Panc1 (cell line): ENCODE measurements around the gene ADAMTS6. TPM values are rescaled to one million over a fixed set of nuclear protein-coding genes. Genes with fewer than 3 reads are reported as not detected.

Experiments used
- ATAC-seq: fragments of 200-7000 bp; cut with Tn5 transposase; 2 replicates; pipeline ENCODE4 v1.9.1; 2020; ENCODE audit warnings: mild to moderate bottlenecking, moderate library complexity
- BruUV-seq: library from RNA; stranded (reverse); fragments of 400-500 nt; replicated peaks from 2 replicates; lab custom pipeline; 2021; lab: Mats Ljungman, UMichigan
- CTCF ChIA-PET: fragments of 300-600 bp; sonication (Branson Sonifier 250); formaldehyde crosslinking; loops from one replicate; lab custom pipeline; 2022; ENCODE audit warnings: antibody characterized with exemption; lab: Charles Lee
- POLR2A ChIA-PET: fragments of 300-600 bp; sonication (Branson Sonifier 250); formaldehyde crosslinking; loops from one replicate; lab custom pipeline; 2022; ENCODE audit warnings: antibody characterized with exemption; lab: Charles Lee
- DNase-seq: peaks from one replicate; pipeline ENCODE4 v3.0.0-alpha.2; 2010; ENCODE audit warnings: low read depth, low spot score
- H3K27ac ChIP-seq: 2 replicates; pipeline ENCODE4 v1.5.1; 2011; ENCODE audit warnings: mild to moderate bottlenecking, low read length, inconsistent platforms
- H3K27me3 ChIP-seq: fragments of 200-500 bp; sonication (Bioruptor generic); 2 replicates; pipeline ENCODE4 v1.6.0; 2014; ENCODE audit warnings: low read length, inconsistent platforms; ENCODE audit not compliant: control insufficient read depth, insufficient read depth
- H3K36me3 ChIP-seq: fragments of 200-500 bp; sonication (Bioruptor generic); 2 replicates; pipeline ENCODE4 v1.5.1; 2014; ENCODE audit warnings: inconsistent platforms, mild to moderate bottlenecking, low read length, moderate library complexity; ENCODE audit not compliant: control insufficient read depth, insufficient read depth
- H3K4me1 ChIP-seq: 2 replicates; pipeline ENCODE4 v1.5.1; 2011; ENCODE audit warnings: inconsistent platforms, mild to moderate bottlenecking, low read length, moderate library complexity; ENCODE audit not compliant: control insufficient read depth, insufficient read depth
- H3K4me3 ChIP-seq, 2 experiments: 2 replicates each; pipeline ENCODE4 v1.5.1; 2011 to 2012; ENCODE audit warnings: low read depth in 2 of 2, low read length in 2 of 2, mild to moderate bottlenecking in 2 of 2, inconsistent platforms in 1 of 2, moderate library complexity in 1 of 2
- H3K9me3 ChIP-seq: fragments of 200-500 bp; sonication (Bioruptor generic); 2 replicates; pipeline ENCODE4 v1.5.1; 2014; ENCODE audit warnings: low read depth, mild to moderate bottlenecking, inconsistent platforms, low read length, moderate library complexity; ENCODE audit not compliant: control insufficient read depth, insufficient read depth
- POLR2AphosphoS5 ChIP-seq: IDR thresholded peaks from 2 replicates; pipeline ENCODE4 v1.6.1; 2012; ENCODE audit warnings: mild to moderate bottlenecking, low read depth, low read length, moderate library complexity
- SIN3A ChIP-seq: IDR thresholded peaks from 2 replicates; pipeline ENCODE4 v1.6.1; 2012; ENCODE audit warnings: low read depth, mild to moderate bottlenecking, low read length, moderate library complexity, borderline replicate concordance; ENCODE audit not compliant: insufficient read depth
- TCF7L2 ChIP-seq: IDR thresholded peaks from 2 replicates; pipeline ENCODE4 v1.6.1; 2011; ENCODE audit warnings: mild to moderate bottlenecking, low read depth, low read length, inconsistent platforms
- in situ Hi-C: cut with HindIII; loops from 2 replicates; pipeline ENCODE4 v1.10.0; 2016; ENCODE audit warnings: low sequenced_read_pairs, low pct_unique_long_range_greater_than_20kb
- intact Hi-C: fragments of 100-400 bp; cut with micrococcal nuclease; formaldehyde crosslinking; loops from one replicate; pipeline ENCODE4 v1.10.0; 2022; ENCODE audit not compliant: unreplicated experiment
- total RNA-seq: library from RNA; stranded (reverse); gene quantifications from one replicate; pipeline ENCODE4 v1.2.1, GENCODE V29; 2021; ENCODE audit not compliant: unreplicated experiment
- TF ChIP-seq, protein P1 (sequence below): fragments of 450-650 bp; IDR thresholded peaks from 2 replicates; pipeline ENCODE4 v1.5.1; 2017; ENCODE audit warnings: mild to moderate bottlenecking
- TF ChIP-seq, protein P2 (sequence below), 2 experiments: IDR thresholded peaks; 2 replicates each; pipeline ENCODE4 v1.6.1; 2011 to 2012; ENCODE audit warnings: low read depth in 2 of 2, control low read depth in 1 of 2, low read length in 1 of 2, mild to moderate bottlenecking in 1 of 2, moderate library complexity in 1 of 2; ENCODE audit not compliant: insufficient read depth in 1 of 2

The ADAMTS6 gene
- total RNA-seq, 1 experiment from 2014 or later = 0.64 TPM

DNA sequence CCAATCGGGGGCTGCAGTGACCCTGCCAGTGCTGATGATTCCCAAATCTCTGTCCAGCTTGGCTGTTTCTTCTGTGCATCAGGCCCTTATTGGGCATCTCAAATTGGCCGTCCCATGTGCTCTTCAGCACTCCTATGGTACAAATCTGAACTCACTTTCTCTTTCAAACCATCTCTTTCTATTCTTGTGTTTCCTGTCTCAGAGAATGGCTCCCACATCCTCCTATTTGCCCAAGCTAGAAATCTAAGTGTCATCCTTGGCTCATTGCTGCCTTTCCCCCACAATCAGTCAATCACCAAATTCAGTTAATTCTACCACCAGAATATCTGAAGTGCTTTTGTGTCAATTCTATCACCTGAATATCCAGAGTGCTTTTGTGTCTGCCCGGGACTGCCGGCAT lies 376.4 kb downstream of the ADAMTS6 start:
- H3K4me1 ChIP-seq = peaks cover 3% of the 10 kb centered on the region; the same call in 1 of the 2 replicates
- in situ Hi-C loops (no loop called here), intact Hi-C loops (no loop called here)
- ChIA-PET CTCF (no interaction called here), POLR2A (no interaction called here)
- no peaks in the 10 kb centered on the region for H3K36me3 ChIP-seq
- no peak for DNase-seq
- TF ChIP-seq, protein P1, sequence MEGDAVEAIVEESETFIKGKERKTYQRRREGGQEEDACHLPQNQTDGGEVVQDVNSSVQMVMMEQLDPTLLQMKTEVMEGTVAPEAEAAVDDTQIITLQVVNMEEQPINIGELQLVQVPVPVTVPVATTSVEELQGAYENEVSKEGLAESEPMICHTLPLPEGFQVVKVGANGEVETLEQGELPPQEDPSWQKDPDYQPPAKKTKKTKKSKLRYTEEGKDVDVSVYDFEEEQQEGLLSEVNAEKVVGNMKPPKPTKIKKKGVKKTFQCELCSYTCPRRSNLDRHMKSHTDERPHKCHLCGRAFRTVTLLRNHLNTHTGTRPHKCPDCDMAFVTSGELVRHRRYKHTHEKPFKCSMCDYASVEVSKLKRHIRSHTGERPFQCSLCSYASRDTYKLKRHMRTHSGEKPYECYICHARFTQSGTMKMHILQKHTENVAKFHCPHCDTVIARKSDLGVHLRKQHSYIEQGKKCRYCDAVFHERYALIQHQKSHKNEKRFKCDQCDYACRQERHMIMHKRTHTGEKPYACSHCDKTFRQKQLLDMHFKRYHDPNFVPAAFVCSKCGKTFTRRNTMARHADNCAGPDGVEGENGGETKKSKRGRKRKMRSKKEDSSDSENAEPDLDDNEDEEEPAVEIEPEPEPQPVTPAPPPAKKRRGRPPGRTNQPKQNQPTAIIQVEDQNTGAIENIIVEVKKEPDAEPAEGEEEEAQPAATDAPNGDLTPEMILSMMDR = no peak
- TF ChIP-seq, protein P2, sequence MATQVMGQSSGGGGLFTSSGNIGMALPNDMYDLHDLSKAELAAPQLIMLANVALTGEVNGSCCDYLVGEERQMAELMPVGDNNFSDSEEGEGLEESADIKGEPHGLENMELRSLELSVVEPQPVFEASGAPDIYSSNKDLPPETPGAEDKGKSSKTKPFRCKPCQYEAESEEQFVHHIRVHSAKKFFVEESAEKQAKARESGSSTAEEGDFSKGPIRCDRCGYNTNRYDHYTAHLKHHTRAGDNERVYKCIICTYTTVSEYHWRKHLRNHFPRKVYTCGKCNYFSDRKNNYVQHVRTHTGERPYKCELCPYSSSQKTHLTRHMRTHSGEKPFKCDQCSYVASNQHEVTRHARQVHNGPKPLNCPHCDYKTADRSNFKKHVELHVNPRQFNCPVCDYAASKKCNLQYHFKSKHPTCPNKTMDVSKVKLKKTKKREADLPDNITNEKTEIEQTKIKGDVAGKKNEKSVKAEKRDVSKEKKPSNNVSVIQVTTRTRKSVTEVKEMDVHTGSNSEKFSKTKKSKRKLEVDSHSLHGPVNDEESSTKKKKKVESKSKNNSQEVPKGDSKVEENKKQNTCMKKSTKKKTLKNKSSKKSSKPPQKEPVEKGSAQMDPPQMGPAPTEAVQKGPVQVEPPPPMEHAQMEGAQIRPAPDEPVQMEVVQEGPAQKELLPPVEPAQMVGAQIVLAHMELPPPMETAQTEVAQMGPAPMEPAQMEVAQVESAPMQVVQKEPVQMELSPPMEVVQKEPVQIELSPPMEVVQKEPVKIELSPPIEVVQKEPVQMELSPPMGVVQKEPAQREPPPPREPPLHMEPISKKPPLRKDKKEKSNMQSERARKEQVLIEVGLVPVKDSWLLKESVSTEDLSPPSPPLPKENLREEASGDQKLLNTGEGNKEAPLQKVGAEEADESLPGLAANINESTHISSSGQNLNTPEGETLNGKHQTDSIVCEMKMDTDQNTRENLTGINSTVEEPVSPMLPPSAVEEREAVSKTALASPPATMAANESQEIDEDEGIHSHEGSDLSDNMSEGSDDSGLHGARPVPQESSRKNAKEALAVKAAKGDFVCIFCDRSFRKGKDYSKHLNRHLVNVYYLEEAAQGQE (IDR thresholded peaks at IDR 0.05; ENCODE audit: insufficient read depth in 1 of 2, low read depth in 2 of 2, low read length in 1 of 2) = no peak
- no peak for TF ChIP-seq TCF7L2
- TF ChIP-seq SIN3A = no peak
- H3K27ac ChIP-seq = no peak overlapping the region
- 0 out of 2 replicates have a peak, but pooled peaks cover 2% of the 10 kb centered on the region for H3K27me3 ChIP-seq
- H3K9me3 ChIP-seq = no peaks in the 10 kb centered on the region
- H3K4me3 ChIP-seq = no peak overlapping the region
- no TSS peak for BruUV-seq
- no peak for ATAC-seq

DNA sequence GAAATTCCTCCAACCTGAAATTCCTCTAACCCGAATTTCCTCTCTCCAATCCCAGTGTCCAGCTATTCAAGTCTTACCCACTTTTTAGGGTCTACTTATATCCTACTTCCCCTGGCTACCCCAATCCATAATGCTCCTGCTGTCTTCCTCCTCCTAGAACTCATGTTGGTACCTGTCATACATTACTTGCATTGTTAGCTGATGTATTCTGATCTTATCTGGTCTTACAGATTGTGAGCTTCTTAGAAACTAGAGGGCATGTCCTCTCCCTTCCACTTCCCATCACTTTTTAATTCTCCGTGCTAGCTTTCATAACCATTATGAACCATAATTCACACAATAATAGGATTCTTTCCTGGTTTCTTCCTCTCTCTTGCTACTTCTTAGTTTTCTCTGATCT lies 376.9 kb downstream of the ADAMTS6 start:
- Histone ChIP-seq H3K4me3 (no peak overlapping the region), H3K4me1 (peaks cover 3% of the 10 kb centered on the region; the same call in 1 of the 2 replicates), H3K27ac (no peak overlapping the region), H3K36me3 (no peaks in the 10 kb centered on the region), H3K9me3 (no peaks in the 10 kb centered on the region), H3K27me3 (0 out of 2 replicates have a peak, but pooled peaks cover 2% of the 10 kb centered on the region)
- in situ Hi-C loops (no loop called here), intact Hi-C loops (no loop called here)
- ATAC-seq (no peak), DNase-seq (no peak)
- ChIA-PET POLR2A (no interaction called here), CTCF (no interaction called here)
- no TSS peak for BruUV-seq
- TF ChIP-seq, protein P1 = no peak
- TF ChIP-seq, protein P2 (IDR thresholded peaks at IDR 0.05; ENCODE audit: insufficient read depth in 1 of 2, low read depth in 2 of 2, low read length in 1 of 2) = no peak
- TF ChIP-seq TCF7L2 (no peak), POLR2AphosphoS5 (no peak), SIN3A (no peak)
